ENCODE results near the gene NDUFA3. TPM values are rescaled to one million over a fixed set of nuclear protein-coding genes. Genes with fewer than 3 reads are reported as not detected.
A peak's percentile ranks its signal among the peaks of the same experiment; 100 is the strongest.

NDUFA3 gene
- polyA plus RNA-seq (2013, experiment 1 of 2): 585 TPM
- 591 TPM for polyA plus RNA-seq (2013, experiment 2 of 2)

- peak; percentile 98 for DNase-seq
- Histone ChIP-seq H3K9me3 (ENCODE audit: control insufficient read depth, low read length) (no peaks in the 10 kb centered on the region), H3K18ac (ENCODE audit: low read depth in 1 of 2, low read length in 2 of 2) (peak within 1 kb of the TSS; percentile 16 to 90), H3K27ac (ENCODE audit: low read length, poor library complexity, severe bottlenecking) (no peak within 1 kb of the TSS), H3K36me3 (ENCODE audit: control insufficient read depth in 1 of 2, insufficient read depth in 2 of 2, low read depth in 1 of 2, low read length in 2 of 2) (peaks cover 23 to 24% of the 10 kb centered on the region in 2 experiments), H2BK15ac (ENCODE audit: low read depth, poor library complexity, severe bottlenecking) (peak within 1 kb of the TSS; percentile 23), H3K23ac (ENCODE audit: low read length in 2 of 2) (peak within 1 kb of the TSS in 1 of 2 experiments; percentile 85), H3K4me3 (ENCODE audit: insufficient read depth in 1 of 2, low read depth in 1 of 2, low read length in 2 of 2) (peak within 1 kb of the TSS; percentile 84 to 97), H4K8ac (ENCODE audit: low read length) (peak within 1 kb of the TSS; percentile 49), H2AFZ (ENCODE audit: low read depth, low read length) (peak within 1 kb of the TSS; percentile 55), H2BK5ac (ENCODE audit: low read depth, low read length, poor library complexity, severe bottlenecking) (no peak within 1 kb of the TSS), H2BK12ac (ENCODE audit: low read length in 2 of 2) (peak within 1 kb of the TSS in 1 of 2 experiments; percentile 33), H3K9ac (ENCODE audit: low read length) (peak within 1 kb of the TSS; percentile 90), H4K91ac (ENCODE audit: low read length) (peak within 1 kb of the TSS; percentile 6), H2BK120ac (ENCODE audit: low read depth, low read length) (no peak within 1 kb of the TSS), H3K4me1 (ENCODE audit: control insufficient read depth, insufficient read depth, low read depth, low read length) (peaks cover 6% of the 10 kb centered on the region), H3K27me3 (ENCODE audit: control insufficient read depth in 1 of 2, insufficient read depth in 1 of 2, low read length in 2 of 2) (no peaks in the 10 kb centered on the region), H3K4ac (ENCODE audit: low read depth in 1 of 2, low read length in 2 of 2) (peak within 1 kb of the TSS; percentile 80 to 94), H3K4me2 (ENCODE audit: low read length, poor library complexity, severe bottlenecking) (peak within 1 kb of the TSS; percentile 83), H3K14ac (ENCODE audit: low read length in 2 of 2) (peak within 1 kb of the TSS in 1 of 2 experiments; percentile 95), H2AK5ac (ENCODE audit: low read length, severe bottlenecking) (no peak within 1 kb of the TSS), H3K79me1 (replicated peaks; ENCODE audit: low read length, poor library complexity, severe bottlenecking) (peaks cover 17% of the 10 kb centered on the region)
- WGBS: 6% methylated on average over 49 of the region's 54 CpGs
Measured at GRCh38 chr19:54102421-54103169, at the start of gene NDUFA3. TSS of gene NDUFA3 (plus strand) at chr19:54102855. CDS start at chr19:54102879, 24 bp downstream.

DNA sequence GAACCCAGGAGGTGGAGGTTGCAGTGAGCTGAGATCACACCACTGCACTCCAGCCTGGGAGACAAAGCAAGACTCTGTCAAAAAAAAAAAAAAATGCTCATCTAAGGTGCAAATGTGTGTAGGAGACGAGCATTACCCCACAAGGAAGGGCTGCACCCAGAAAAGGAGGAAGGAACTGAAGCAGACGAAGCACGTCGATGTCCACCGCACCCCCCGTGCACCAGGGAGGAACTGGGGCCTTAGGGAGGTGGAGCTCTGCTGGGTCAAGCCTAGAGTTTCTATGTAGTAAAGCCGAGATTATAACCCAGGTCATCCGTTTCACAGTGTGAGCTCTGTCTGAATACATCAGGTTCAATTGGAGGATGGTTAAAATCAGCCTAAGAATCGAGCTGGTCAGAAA, 40.0 kb upstream of the NDUFA3 start:
- Histone ChIP-seq H2BK120ac (ENCODE audit: low read depth, low read length) (no peak overlapping the region), H2AK5ac (ENCODE audit: low read length, severe bottlenecking) (no peak overlapping the region), H2BK12ac (ENCODE audit: low read length in 2 of 2) (no peak overlapping the region), H3K4me2 (ENCODE audit: low read length, poor library complexity, severe bottlenecking) (no peak overlapping the region), H3K14ac (ENCODE audit: low read length in 2 of 2) (no peak overlapping the region), H2AFZ (ENCODE audit: low read depth, low read length) (no peak overlapping the region), H2BK5ac (ENCODE audit: low read depth, low read length, poor library complexity, severe bottlenecking) (no peak overlapping the region), H3K27me3 (ENCODE audit: control insufficient read depth in 1 of 2, insufficient read depth in 1 of 2, low read length in 2 of 2) (peaks cover 0 to 8% of the 10 kb centered on the region in 2 experiments), H2BK15ac (ENCODE audit: low read depth, poor library complexity, severe bottlenecking) (no peak overlapping the region), H3K79me1 (replicated peaks; ENCODE audit: low read length, poor library complexity, severe bottlenecking) (no peaks in the 10 kb centered on the region), H3K23ac (ENCODE audit: low read length in 2 of 2) (no peak overlapping the region), H4K8ac (ENCODE audit: low read length) (no peak overlapping the region), H3K27ac (ENCODE audit: low read length, poor library complexity, severe bottlenecking) (no peak overlapping the region), H3K4me3 (ENCODE audit: insufficient read depth in 1 of 2, low read depth in 1 of 2, low read length in 2 of 2) (no peak overlapping the region), H4K91ac (ENCODE audit: low read length) (no peak overlapping the region), H3K9ac (ENCODE audit: low read length) (no peak overlapping the region), H3K18ac (ENCODE audit: low read depth in 1 of 2, low read length in 2 of 2) (no peak overlapping the region), H3K4me1 (ENCODE audit: control insufficient read depth, insufficient read depth, low read depth, low read length) (no peaks in the 10 kb centered on the region), H3K36me3 (ENCODE audit: control insufficient read depth in 1 of 2, insufficient read depth in 2 of 2, low read depth in 1 of 2, low read length in 2 of 2) (no peaks in the 10 kb centered on the region), H3K4ac (ENCODE audit: low read depth in 1 of 2, low read length in 2 of 2) (no peak overlapping the region), H3K9me3 (ENCODE audit: control insufficient read depth, low read length) (no peaks in the 10 kb centered on the region)
- 69% methylated on average over 9 of the region's 9 CpGs for WGBS
- no peak for DNase-seq

GRCh38 chr19:54063350-54064116, 39.1 kb upstream of the NDUFA3 start, which contains the start of gene VSTM1:
TSS of gene VSTM1 (minus strand) at chr19:54063897. CDS start at chr19:54063777, 120 bp downstream.
- Histone ChIP-seq H3K36me3 (ENCODE audit: control insufficient read depth in 1 of 2, insufficient read depth in 2 of 2, low read depth in 1 of 2, low read length in 2 of 2) (no peaks in the 10 kb centered on the region), H2BK12ac (ENCODE audit: low read length in 2 of 2) (no peak within 1 kb of the TSS)
- 94% methylated on average over 30 of the region's 34 CpGs for WGBS

GRCh38 chr19:54069470-54069869, 33.2 kb upstream of the NDUFA3 start:
- no peak overlapping the region for H3K23ac ChIP-seq (ENCODE audit: low read length in 2 of 2)
- no peaks in the 10 kb centered on the region for H3K4me1 ChIP-seq (ENCODE audit: control insufficient read depth, insufficient read depth, low read depth, low read length)
- H3K4me3 ChIP-seq (ENCODE audit: insufficient read depth in 1 of 2, low read depth in 1 of 2, low read length in 2 of 2): no peak overlapping the region
- H3K27ac ChIP-seq (ENCODE audit: low read length, poor library complexity, severe bottlenecking): no peak overlapping the region
- 57% methylated on average over 5 of the region's 5 CpGs for WGBS
- H3K27me3 ChIP-seq (ENCODE audit: control insufficient read depth in 1 of 2, insufficient read depth in 1 of 2, low read length in 2 of 2): no peaks in the 10 kb centered on the region
- no peak overlapping the region for H3K14ac ChIP-seq (ENCODE audit: low read length in 2 of 2)
- H2AK5ac ChIP-seq (ENCODE audit: low read length, severe bottlenecking): no peak overlapping the region
- no peak overlapping the region for H2AFZ ChIP-seq (ENCODE audit: low read depth, low read length)
- peaks cover 8% of the 10 kb centered on the region for H3K9me3 ChIP-seq (ENCODE audit: control insufficient read depth, low read length)
- no peak overlapping the region for H2BK5ac ChIP-seq (ENCODE audit: low read depth, low read length, poor library complexity, severe bottlenecking)
- no peak overlapping the region for H2BK15ac ChIP-seq (ENCODE audit: low read depth, poor library complexity, severe bottlenecking)
- no peak overlapping the region for H2BK12ac ChIP-seq (ENCODE audit: low read length in 2 of 2)
- no peak overlapping the region for H2BK120ac ChIP-seq (ENCODE audit: low read depth, low read length)
- H4K91ac ChIP-seq (ENCODE audit: low read length): no peak overlapping the region
- no peaks in the 10 kb centered on the region for H3K79me1 ChIP-seq (replicated peaks; ENCODE audit: low read length, poor library complexity, severe bottlenecking)
- no peaks in the 10 kb centered on the region for H3K36me3 ChIP-seq (ENCODE audit: control insufficient read depth in 1 of 2, insufficient read depth in 2 of 2, low read depth in 1 of 2, low read length in 2 of 2)
- H4K8ac ChIP-seq (ENCODE audit: low read length): no peak overlapping the region
- no peak for DNase-seq
- no peak overlapping the region for H3K4me2 ChIP-seq (ENCODE audit: low read length, poor library complexity, severe bottlenecking)
- no peak overlapping the region for H3K4ac ChIP-seq (ENCODE audit: low read depth in 1 of 2, low read length in 2 of 2)
- H3K9ac ChIP-seq (ENCODE audit: low read length): no peak overlapping the region
- H3K18ac ChIP-seq (ENCODE audit: low read depth in 1 of 2, low read length in 2 of 2): no peak overlapping the region

More at GRCh38 chr19:54063350-54064116, 39.1 kb upstream of the NDUFA3 start, which contains the start of gene VSTM1:
- no peak for DNase-seq
- H2BK120ac ChIP-seq (ENCODE audit: low read depth, low read length): no peak within 1 kb of the TSS
- H3K4me2 ChIP-seq (ENCODE audit: low read length, poor library complexity, severe bottlenecking): no peak within 1 kb of the TSS
- H2BK15ac ChIP-seq (ENCODE audit: low read depth, poor library complexity, severe bottlenecking): no peak within 1 kb of the TSS
- no peak within 1 kb of the TSS for H3K9ac ChIP-seq (ENCODE audit: low read length)
- H2AFZ ChIP-seq (ENCODE audit: low read depth, low read length): no peak within 1 kb of the TSS
- no peak within 1 kb of the TSS for H3K18ac ChIP-seq (ENCODE audit: low read depth in 1 of 2, low read length in 2 of 2)
- H3K4me1 ChIP-seq (ENCODE audit: control insufficient read depth, insufficient read depth, low read depth, low read length): no peaks in the 10 kb centered on the region
- no peak within 1 kb of the TSS for H2AK5ac ChIP-seq (ENCODE audit: low read length, severe bottlenecking)
- H3K27me3 ChIP-seq (ENCODE audit: control insufficient read depth in 1 of 2, insufficient read depth in 1 of 2, low read length in 2 of 2): peaks cover 0 to 3% of the 10 kb centered on the region in 2 experiments
- H2BK5ac ChIP-seq (ENCODE audit: low read depth, low read length, poor library complexity, severe bottlenecking): no peak within 1 kb of the TSS
- H3K23ac ChIP-seq (ENCODE audit: low read length in 2 of 2): no peak within 1 kb of the TSS
- no peaks in the 10 kb centered on the region for H3K79me1 ChIP-seq (replicated peaks; ENCODE audit: low read length, poor library complexity, severe bottlenecking)
- no peak within 1 kb of the TSS for H4K8ac ChIP-seq (ENCODE audit: low read length)
- H3K9me3 ChIP-seq (ENCODE audit: control insufficient read depth, low read length): no peaks in the 10 kb centered on the region
- H3K27ac ChIP-seq (ENCODE audit: low read length, poor library complexity, severe bottlenecking): no peak within 1 kb of the TSS
- H3K4ac ChIP-seq (ENCODE audit: low read depth in 1 of 2, low read length in 2 of 2): no peak within 1 kb of the TSS
- no peak within 1 kb of the TSS for H3K4me3 ChIP-seq (ENCODE audit: insufficient read depth in 1 of 2, low read depth in 1 of 2, low read length in 2 of 2)
- no peak within 1 kb of the TSS for H3K14ac ChIP-seq (ENCODE audit: low read length in 2 of 2)
- no peak within 1 kb of the TSS for H4K91ac ChIP-seq (ENCODE audit: low read length)

All from mesenchymal stem cell (in vitro differentiated cells and primary cell).